ENCODE measurements around the gene F8.

The F8 gene

DNA sequence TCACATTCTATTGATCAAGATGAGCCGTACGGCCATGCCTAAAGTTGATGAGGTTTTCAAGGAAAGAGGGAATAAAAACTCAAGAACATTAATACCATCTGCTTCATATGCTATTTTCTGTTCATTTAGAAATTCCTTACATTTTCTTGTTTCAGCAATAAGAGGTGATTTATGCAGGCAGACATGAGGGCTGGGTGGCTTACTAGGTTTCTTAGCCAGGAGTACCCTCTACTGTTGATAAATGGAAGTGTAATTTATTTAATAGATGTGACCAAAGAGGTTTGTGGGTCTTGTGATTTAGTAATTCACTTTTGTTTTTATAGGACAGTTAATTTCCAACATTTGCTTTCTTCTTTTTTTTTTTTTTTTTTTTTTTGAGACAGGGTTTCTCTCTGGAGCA lies 181.7 kb downstream of the F8 start:
- Histone ChIP-seq H2AFZ (ENCODE audit: low read length) (no peak overlapping the region), H3K79me2 (ENCODE audit: insufficient read depth, low read length) (no peaks in the 10 kb centered on the region), H3K27ac (ENCODE audit: low read depth, low read length, poor library complexity, severe bottlenecking) (no peak overlapping the region), H3K4me1 (ENCODE audit: insufficient read depth, low read length, severe bottlenecking) (no peaks in the 10 kb centered on the region), H3K9me2 (ENCODE audit: low read depth, low read length) (no peaks in the 10 kb centered on the region), H3K4me3 (ENCODE audit: low read depth, low read length, poor library complexity, severe bottlenecking) (no peak overlapping the region), H3K9ac (ENCODE audit: low read length) (no peak overlapping the region), H3K27me3 (ENCODE audit: insufficient read depth, low read length) (no peaks in the 10 kb centered on the region), H3F3A (ENCODE audit: insufficient read depth, low read length) (no peaks in the 10 kb centered on the region), H3K36me3 (ENCODE audit: insufficient read depth, low read length) (no peaks in the 10 kb centered on the region), H4K20me1 (ENCODE audit: insufficient read depth, low read length) (no peaks in the 10 kb centered on the region), H3K4me2 (ENCODE audit: low read length) (no peak overlapping the region), H3K9me3 (ENCODE audit: low read length) (no peaks in the 10 kb centered on the region)
- no peak for TF ChIP-seq EZH2 (IDR thresholded peaks at IDR 0.05; ENCODE audit: borderline replicate concordance, low read length)
- TF ChIP-seq, protein P1, sequence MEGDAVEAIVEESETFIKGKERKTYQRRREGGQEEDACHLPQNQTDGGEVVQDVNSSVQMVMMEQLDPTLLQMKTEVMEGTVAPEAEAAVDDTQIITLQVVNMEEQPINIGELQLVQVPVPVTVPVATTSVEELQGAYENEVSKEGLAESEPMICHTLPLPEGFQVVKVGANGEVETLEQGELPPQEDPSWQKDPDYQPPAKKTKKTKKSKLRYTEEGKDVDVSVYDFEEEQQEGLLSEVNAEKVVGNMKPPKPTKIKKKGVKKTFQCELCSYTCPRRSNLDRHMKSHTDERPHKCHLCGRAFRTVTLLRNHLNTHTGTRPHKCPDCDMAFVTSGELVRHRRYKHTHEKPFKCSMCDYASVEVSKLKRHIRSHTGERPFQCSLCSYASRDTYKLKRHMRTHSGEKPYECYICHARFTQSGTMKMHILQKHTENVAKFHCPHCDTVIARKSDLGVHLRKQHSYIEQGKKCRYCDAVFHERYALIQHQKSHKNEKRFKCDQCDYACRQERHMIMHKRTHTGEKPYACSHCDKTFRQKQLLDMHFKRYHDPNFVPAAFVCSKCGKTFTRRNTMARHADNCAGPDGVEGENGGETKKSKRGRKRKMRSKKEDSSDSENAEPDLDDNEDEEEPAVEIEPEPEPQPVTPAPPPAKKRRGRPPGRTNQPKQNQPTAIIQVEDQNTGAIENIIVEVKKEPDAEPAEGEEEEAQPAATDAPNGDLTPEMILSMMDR (IDR thresholded peaks at IDR 0.05; ENCODE audit: low read length), result peak; percentile 54; the same call in 1 of the 2 replicates

DNA sequence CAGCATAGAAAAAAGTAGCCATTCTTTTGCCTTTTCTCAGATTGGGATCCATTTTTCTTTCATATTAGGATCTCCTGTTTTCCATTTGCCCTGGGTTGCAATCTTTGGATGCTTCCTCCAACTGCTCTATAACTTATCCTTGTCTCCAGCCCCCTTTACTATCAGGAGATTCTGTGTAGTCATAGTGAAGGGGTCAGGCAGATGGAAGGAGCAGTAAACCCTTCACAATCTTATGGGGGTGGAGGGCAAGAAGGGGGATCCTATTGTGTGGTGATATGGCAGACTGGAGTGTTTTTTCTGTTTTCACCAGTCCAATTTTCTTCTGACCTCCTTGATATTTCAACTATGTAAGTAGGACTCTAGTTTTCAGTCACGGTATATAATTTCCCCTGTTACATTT lies 186.4 kb downstream of the F8 start:
- Histone ChIP-seq H3K4me1 (ENCODE audit: insufficient read depth, low read length, severe bottlenecking) (no peaks in the 10 kb centered on the region), H3K9ac (ENCODE audit: low read length) (no peak overlapping the region), H3K27ac (ENCODE audit: low read depth, low read length, poor library complexity, severe bottlenecking) (no peak overlapping the region), H3K4me3 (ENCODE audit: low read depth, low read length, poor library complexity, severe bottlenecking) (no peak overlapping the region), H3K9me3 (ENCODE audit: low read length) (no peaks in the 10 kb centered on the region), H3K9me2 (ENCODE audit: low read depth, low read length) (no peaks in the 10 kb centered on the region), H3K36me3 (ENCODE audit: insufficient read depth, low read length) (no peaks in the 10 kb centered on the region), H4K20me1 (ENCODE audit: insufficient read depth, low read length) (no peaks in the 10 kb centered on the region), H3K79me2 (ENCODE audit: insufficient read depth, low read length) (no peaks in the 10 kb centered on the region), H3F3A (ENCODE audit: insufficient read depth, low read length) (no peaks in the 10 kb centered on the region), H2AFZ (ENCODE audit: low read length) (no peak overlapping the region), H3K4me2 (ENCODE audit: low read length) (no peak overlapping the region), H3K27me3 (ENCODE audit: insufficient read depth, low read length) (no peaks in the 10 kb centered on the region)
- no peak for TF ChIP-seq EZH2 (IDR thresholded peaks at IDR 0.05; ENCODE audit: borderline replicate concordance, low read length)

DNA sequence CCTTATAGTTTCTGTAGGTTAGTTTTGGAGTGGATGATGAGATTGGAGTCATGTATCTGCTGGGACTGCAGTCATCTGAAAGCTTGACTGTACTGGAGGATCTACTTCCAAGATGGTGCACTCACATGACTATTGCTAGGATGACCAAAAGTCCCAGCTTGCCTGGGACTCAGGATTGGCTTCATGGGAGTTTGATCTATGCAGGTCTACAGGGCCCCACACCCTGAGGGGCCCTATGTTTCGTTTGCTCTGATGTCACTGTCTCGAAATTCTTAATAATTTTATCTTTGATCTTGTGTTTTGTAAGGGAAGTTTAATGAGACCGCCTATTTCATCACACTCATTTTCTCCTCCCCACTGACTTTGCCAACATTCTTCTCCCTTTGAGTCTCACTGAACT lies 188.0 kb downstream of the F8 start, which contains the start of gene SMIM9:
Gene SMIM9 (minus strand): TSS at position 101 of the 400 bp plus-strand sequence. CDS start 3,806 bp downstream, outside the sequence.
- H3K27me3 ChIP-seq (ENCODE audit: insufficient read depth, low read length), result no peaks in the 10 kb centered on the region
- no peak within 1 kb of the TSS for H3K9ac ChIP-seq (ENCODE audit: low read length)
- H3F3A ChIP-seq (ENCODE audit: insufficient read depth, low read length), result no peaks in the 10 kb centered on the region
- no peaks in the 10 kb centered on the region for H3K36me3 ChIP-seq (ENCODE audit: insufficient read depth, low read length)
- no peaks in the 10 kb centered on the region for H3K9me2 ChIP-seq (ENCODE audit: low read depth, low read length)
- H3K27ac ChIP-seq (ENCODE audit: low read depth, low read length, poor library complexity, severe bottlenecking), result no peak within 1 kb of the TSS
- no peak within 1 kb of the TSS for H2AFZ ChIP-seq (ENCODE audit: low read length)
- no peak within 1 kb of the TSS for H3K4me3 ChIP-seq (ENCODE audit: low read depth, low read length, poor library complexity, severe bottlenecking)
- no peak within 1 kb of the TSS for H3K4me2 ChIP-seq (ENCODE audit: low read length)
- no peaks in the 10 kb centered on the region for H3K79me2 ChIP-seq (ENCODE audit: insufficient read depth, low read length)
- no peaks in the 10 kb centered on the region for H3K4me1 ChIP-seq (ENCODE audit: insufficient read depth, low read length, severe bottlenecking)
- H3K9me3 ChIP-seq (ENCODE audit: low read length), result no peaks in the 10 kb centered on the region
- no peaks in the 10 kb centered on the region for H4K20me1 ChIP-seq (ENCODE audit: insufficient read depth, low read length)
- TF ChIP-seq EZH2 (IDR thresholded peaks at IDR 0.05; ENCODE audit: borderline replicate concordance, low read length), result no peak
- TF ChIP-seq, protein P1 (IDR thresholded peaks at IDR 0.05; ENCODE audit: low read length), result no peak

DNA sequence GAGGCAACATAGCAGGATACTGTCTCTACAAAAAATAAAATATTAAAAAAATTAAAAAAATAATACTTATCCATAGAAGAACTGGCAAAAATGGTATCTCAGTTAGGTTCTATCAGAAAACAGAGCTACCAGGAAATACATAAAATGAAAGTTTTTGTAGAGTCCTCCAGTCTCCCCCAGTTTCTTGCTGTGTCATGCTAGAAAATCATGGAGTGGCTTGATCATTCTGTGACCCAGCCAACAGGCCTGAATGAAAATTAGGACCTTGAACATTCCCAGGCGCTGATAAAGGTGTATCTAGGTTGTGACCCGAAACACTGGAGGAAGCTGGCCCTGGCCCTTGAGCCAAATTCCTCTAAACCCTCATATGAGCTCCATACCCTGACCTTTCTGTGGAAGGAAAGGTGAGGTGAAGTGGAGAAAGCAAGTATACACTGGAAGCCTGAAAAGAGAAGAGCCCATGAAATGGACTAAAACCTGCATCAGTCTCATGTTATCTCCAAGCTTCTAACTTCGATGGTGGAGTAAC lies 188.7 kb downstream of the F8 start:
- no peaks in the 10 kb centered on the region for H3K9me2 ChIP-seq (ENCODE audit: low read depth, low read length)
- no peaks in the 10 kb centered on the region for H3K9me3 ChIP-seq (ENCODE audit: low read length)
- no peaks in the 10 kb centered on the region for H4K20me1 ChIP-seq (ENCODE audit: insufficient read depth, low read length)
- H3K4me3 ChIP-seq (ENCODE audit: low read depth, low read length, poor library complexity, severe bottlenecking), result no peak overlapping the region
- no peaks in the 10 kb centered on the region for H3F3A ChIP-seq (ENCODE audit: insufficient read depth, low read length)
- no peak overlapping the region for H3K9ac ChIP-seq (ENCODE audit: low read length)
- H3K79me2 ChIP-seq (ENCODE audit: insufficient read depth, low read length), result no peaks in the 10 kb centered on the region
- no peaks in the 10 kb centered on the region for H3K4me1 ChIP-seq (ENCODE audit: insufficient read depth, low read length, severe bottlenecking)
- H3K27ac ChIP-seq (ENCODE audit: low read depth, low read length, poor library complexity, severe bottlenecking), result no peak overlapping the region
- H3K4me2 ChIP-seq (ENCODE audit: low read length), result no peak overlapping the region
- H3K36me3 ChIP-seq (ENCODE audit: insufficient read depth, low read length), result no peaks in the 10 kb centered on the region
- TF ChIP-seq, protein P1 (IDR thresholded peaks at IDR 0.05; ENCODE audit: low read length), result no peak
- TF ChIP-seq EZH2 (IDR thresholded peaks at IDR 0.05; ENCODE audit: borderline replicate concordance, low read length), result no peak
- no peaks in the 10 kb centered on the region for H3K27me3 ChIP-seq (ENCODE audit: insufficient read depth, low read length)
- H2AFZ ChIP-seq (ENCODE audit: low read length), result no peak overlapping the region
